ENCODE results near the gene CTBP2.
A peak's percentile ranks its signal among the peaks of the same experiment; 100 is the strongest.

CTBP2 gene

GRCh38 chr10:125125951-125126735 lies 34.2 kb downstream of the CTBP2 start:
- no peak for DNase-seq (ENCODE audit: low read depth)

GRCh38 chr10:125124907-125125306 lies 35.5 kb downstream of the CTBP2 start:
- DNase-seq (ENCODE audit: low read depth) = no peak

- no peak for DNase-seq (ENCODE audit: low read depth)
Observed at GRCh38 chr10:125124115-125124487, 36.3 kb downstream of the CTBP2 start.

GRCh38 chr10:125123476-125124114 lies 36.8 kb downstream of the CTBP2 start:
- DNase-seq (ENCODE audit: low read depth) = peak; percentile 76

- no peak for DNase-seq (ENCODE audit: low read depth)
Observed at GRCh38 chr10:125122566-125122965, 37.8 kb downstream of the CTBP2 start.

- DNase-seq (ENCODE audit: low read depth) = no peak
Observed at GRCh38 chr10:125121003-125121402, 39.4 kb downstream of the CTBP2 start.

- DNase-seq (ENCODE audit: low read depth) = peak; percentile 56
Observed at GRCh38 chr10:125120053-125120710, 40.2 kb downstream of the CTBP2 start.

- no peak for DNase-seq (ENCODE audit: low read depth)
Observed at GRCh38 chr10:125118701-125119100, 41.7 kb downstream of the CTBP2 start.

GRCh38 chr10:125118011-125118611 lies 42.3 kb downstream of the CTBP2 start:
- no peak for DNase-seq (ENCODE audit: low read depth)

GRCh38 chr10:125116652-125117310 lies 43.6 kb downstream of the CTBP2 start:
- DNase-seq (ENCODE audit: low read depth) = no peak

GRCh38 chr10:125116041-125116649 lies 44.2 kb downstream of the CTBP2 start:
- no peak for DNase-seq (ENCODE audit: low read depth)

- no peak for DNase-seq (ENCODE audit: low read depth)
Observed at GRCh38 chr10:125115409-125115808, 45.0 kb downstream of the CTBP2 start.

GRCh38 chr10:125114761-125115391 lies 45.5 kb downstream of the CTBP2 start:
- DNase-seq (ENCODE audit: low read depth) = no peak

- peak; percentile 23 for DNase-seq (ENCODE audit: low read depth)
Observed at GRCh38 chr10:125113691-125114371, 46.5 kb downstream of the CTBP2 start.

GRCh38 chr10:125112697-125113494 lies 47.5 kb downstream of the CTBP2 start:
- DNase-seq (ENCODE audit: low read depth) = no peak

- DNase-seq (ENCODE audit: low read depth) = no peak
Observed at GRCh38 chr10:125111118-125111727, 49.1 kb downstream of the CTBP2 start.

GRCh38 chr10:125107965-125108580 lies 52.3 kb downstream of the CTBP2 start:
- DNase-seq (ENCODE audit: low read depth) = no peak

GRCh38 chr10:125107166-125107949 lies 53.0 kb downstream of the CTBP2 start:
- no peak for DNase-seq (ENCODE audit: low read depth)
